ENCODE measurements around the gene PAPPA. TPM values are rescaled to one million over a fixed set of nuclear protein-coding genes. Genes with fewer than 3 reads are reported as not detected.

PAPPA gene
- polyA plus RNA-seq, 2 donors: 0.98 to 1.1 TPM

GRCh38 chr9:116395699-116396037 lies 242.1 kb downstream of the PAPPA start:
- Histone ChIP-seq H3K36me3 (ENCODE audit: control insufficient read depth in 2 of 2, insufficient read depth in 2 of 2, low read length in 1 of 2) (no peaks in the 10 kb centered on the region), H3K27ac (ENCODE audit: low read depth in 2 of 2, low read length in 1 of 2) (no peak overlapping the region), H3K4me3 (ENCODE audit: low read depth in 1 of 2, low read length in 2 of 2) (no peak overlapping the region), H3K4me1 (ENCODE audit: control insufficient read depth in 2 of 2, insufficient read depth in 2 of 2, low read length in 1 of 2) (peaks cover 0 to 5% of the 10 kb centered on the region in 2 donors), H3K27me3 (ENCODE audit: control insufficient read depth in 1 of 2, insufficient read depth in 2 of 2, low read length in 2 of 2) (no peaks in the 10 kb centered on the region), H3K9me3 (ENCODE audit: control insufficient read depth in 2 of 2, insufficient read depth in 1 of 2, low read depth in 1 of 2, low read length in 1 of 2) (no peaks in the 10 kb centered on the region)
- 92 to 98% methylated on average over 3 of the region's 3 CpGs for WGBS, 2 donors

GRCh38 chr9:116403171-116403570 lies 249.6 kb downstream of the PAPPA start:
- Histone ChIP-seq H3K9me3 (ENCODE audit: control insufficient read depth in 2 of 2, insufficient read depth in 1 of 2, low read depth in 1 of 2, low read length in 1 of 2) (no peaks in the 10 kb centered on the region), H3K27ac (ENCODE audit: low read depth in 2 of 2, low read length in 1 of 2) (no peak overlapping the region), H3K36me3 (ENCODE audit: control insufficient read depth in 2 of 2, insufficient read depth in 2 of 2, low read length in 1 of 2) (no peaks in the 10 kb centered on the region), H3K27me3 (ENCODE audit: control insufficient read depth in 1 of 2, insufficient read depth in 2 of 2, low read length in 2 of 2) (no peaks in the 10 kb centered on the region), H3K4me3 (ENCODE audit: low read depth in 1 of 2, low read length in 2 of 2) (no peak overlapping the region), H3K4me1 (ENCODE audit: control insufficient read depth in 2 of 2, insufficient read depth in 2 of 2, low read length in 1 of 2) (no peaks in the 10 kb centered on the region)

- H3K9me3 ChIP-seq (ENCODE audit: control insufficient read depth in 2 of 2, insufficient read depth in 1 of 2, low read depth in 1 of 2, low read length in 1 of 2): no peaks in the 10 kb centered on the region
- H3K27ac ChIP-seq (ENCODE audit: low read depth in 2 of 2, low read length in 1 of 2): no peak overlapping the region
- H3K36me3 ChIP-seq (ENCODE audit: control insufficient read depth in 2 of 2, insufficient read depth in 2 of 2, low read length in 1 of 2): no peaks in the 10 kb centered on the region
- WGBS, 2 donors: 88 to 94% methylated on average over 3 of the region's 3 CpGs
- H3K27me3 ChIP-seq (ENCODE audit: control insufficient read depth in 1 of 2, insufficient read depth in 2 of 2, low read length in 2 of 2): no peaks in the 10 kb centered on the region
- H3K4me3 ChIP-seq (ENCODE audit: low read depth in 1 of 2, low read length in 2 of 2): no peak overlapping the region
- no peaks in the 10 kb centered on the region for H3K4me1 ChIP-seq (ENCODE audit: control insufficient read depth in 2 of 2, insufficient read depth in 2 of 2, low read length in 1 of 2)
Measured at GRCh38 chr9:116404228-116404627, 250.6 kb downstream of the PAPPA start.

GRCh38 chr9:116405321-116405720 lies 251.7 kb downstream of the PAPPA start:
- Histone ChIP-seq H3K9me3 (ENCODE audit: control insufficient read depth in 2 of 2, insufficient read depth in 1 of 2, low read depth in 1 of 2, low read length in 1 of 2) (no peaks in the 10 kb centered on the region), H3K4me3 (ENCODE audit: low read depth in 1 of 2, low read length in 2 of 2) (no peak overlapping the region), H3K27me3 (ENCODE audit: control insufficient read depth in 1 of 2, insufficient read depth in 2 of 2, low read length in 2 of 2) (no peaks in the 10 kb centered on the region), H3K4me1 (ENCODE audit: control insufficient read depth in 2 of 2, insufficient read depth in 2 of 2, low read length in 1 of 2) (no peaks in the 10 kb centered on the region), H3K27ac (ENCODE audit: low read depth in 2 of 2, low read length in 1 of 2) (no peak overlapping the region), H3K36me3 (ENCODE audit: control insufficient read depth in 2 of 2, insufficient read depth in 2 of 2, low read length in 1 of 2) (no peaks in the 10 kb centered on the region)
- 93 to 100% methylated on average over 1 of the region's 1 CpG for WGBS, 2 donors

GRCh38 chr9:116406469-116406868 lies 252.9 kb downstream of the PAPPA start:
- no peaks in the 10 kb centered on the region for H3K36me3 ChIP-seq (ENCODE audit: control insufficient read depth in 2 of 2, insufficient read depth in 2 of 2, low read length in 1 of 2)
- H3K4me1 ChIP-seq (ENCODE audit: control insufficient read depth in 2 of 2, insufficient read depth in 2 of 2, low read length in 1 of 2): no peaks in the 10 kb centered on the region
- no peak overlapping the region for H3K4me3 ChIP-seq (ENCODE audit: low read depth in 1 of 2, low read length in 2 of 2)
- H3K27me3 ChIP-seq (ENCODE audit: control insufficient read depth in 1 of 2, insufficient read depth in 2 of 2, low read length in 2 of 2): no peaks in the 10 kb centered on the region
- 68 to 79% methylated on average over 2 of the region's 2 CpGs for WGBS, 2 donors
- no peaks in the 10 kb centered on the region for H3K9me3 ChIP-seq (ENCODE audit: control insufficient read depth in 2 of 2, insufficient read depth in 1 of 2, low read depth in 1 of 2, low read length in 1 of 2)
- H3K27ac ChIP-seq (ENCODE audit: low read depth in 2 of 2, low read length in 1 of 2): no peak overlapping the region

GRCh38 chr9:116409129-116409528 lies 255.5 kb downstream of the PAPPA start:
- 71 to 78% methylated on average over 2 of the region's 2 CpGs for WGBS, 2 donors
- Histone ChIP-seq H3K27ac (ENCODE audit: low read depth in 2 of 2, low read length in 1 of 2) (no peak overlapping the region), H3K4me3 (ENCODE audit: low read depth in 1 of 2, low read length in 2 of 2) (no peak overlapping the region), H3K36me3 (ENCODE audit: control insufficient read depth in 2 of 2, insufficient read depth in 2 of 2, low read length in 1 of 2) (no peaks in the 10 kb centered on the region), H3K4me1 (ENCODE audit: control insufficient read depth in 2 of 2, insufficient read depth in 2 of 2, low read length in 1 of 2) (no peaks in the 10 kb centered on the region), H3K9me3 (ENCODE audit: control insufficient read depth in 2 of 2, insufficient read depth in 1 of 2, low read depth in 1 of 2, low read length in 1 of 2) (no peaks in the 10 kb centered on the region), H3K27me3 (ENCODE audit: control insufficient read depth in 1 of 2, insufficient read depth in 2 of 2, low read length in 2 of 2) (no peaks in the 10 kb centered on the region)

GRCh38 chr9:116409638-116410037 lies 256.0 kb downstream of the PAPPA start:
- 87 to 88% methylated on average over 6 of the region's 6 CpGs for WGBS, 2 donors
- H3K27ac ChIP-seq (ENCODE audit: low read depth in 2 of 2, low read length in 1 of 2): no peak overlapping the region

GRCh38 chr9:116411506-116411905 lies 257.9 kb downstream of the PAPPA start:
- Histone ChIP-seq H3K36me3 (ENCODE audit: control insufficient read depth in 2 of 2, insufficient read depth in 2 of 2, low read length in 1 of 2) (no peaks in the 10 kb centered on the region), H3K4me1 (ENCODE audit: control insufficient read depth in 2 of 2, insufficient read depth in 2 of 2, low read length in 1 of 2) (no peaks in the 10 kb centered on the region), H3K4me3 (ENCODE audit: low read depth in 1 of 2, low read length in 2 of 2) (no peak overlapping the region), H3K27me3 (ENCODE audit: control insufficient read depth in 1 of 2, insufficient read depth in 2 of 2, low read length in 2 of 2) (no peaks in the 10 kb centered on the region), H3K9me3 (ENCODE audit: control insufficient read depth in 2 of 2, insufficient read depth in 1 of 2, low read depth in 1 of 2, low read length in 1 of 2) (no peaks in the 10 kb centered on the region), H3K27ac (ENCODE audit: low read depth in 2 of 2, low read length in 1 of 2) (no peak overlapping the region)
- 84 to 93% methylated on average over 1 of the region's 1 CpG for WGBS, 2 donors

More at GRCh38 chr9:116409638-116410037, 256.0 kb downstream of the PAPPA start:
- no peaks in the 10 kb centered on the region for H3K36me3 ChIP-seq (ENCODE audit: control insufficient read depth in 2 of 2, insufficient read depth in 2 of 2, low read length in 1 of 2)
- no peak overlapping the region for H3K4me3 ChIP-seq (ENCODE audit: low read depth in 1 of 2, low read length in 2 of 2)
- H3K9me3 ChIP-seq (ENCODE audit: control insufficient read depth in 2 of 2, insufficient read depth in 1 of 2, low read depth in 1 of 2, low read length in 1 of 2): no peaks in the 10 kb centered on the region
- no peaks in the 10 kb centered on the region for H3K27me3 ChIP-seq (ENCODE audit: control insufficient read depth in 1 of 2, insufficient read depth in 2 of 2, low read length in 2 of 2)
- H3K4me1 ChIP-seq (ENCODE audit: control insufficient read depth in 2 of 2, insufficient read depth in 2 of 2, low read length in 1 of 2): no peaks in the 10 kb centered on the region

GRCh38 chr9:116414374-116414773 lies 260.8 kb downstream of the PAPPA start:
- H3K4me3 ChIP-seq (ENCODE audit: low read depth in 1 of 2, low read length in 2 of 2): no peak overlapping the region
- 77 to 78% methylated on average over 2 of the region's 2 CpGs for WGBS, 2 donors
- no peaks in the 10 kb centered on the region for H3K9me3 ChIP-seq (ENCODE audit: control insufficient read depth in 2 of 2, insufficient read depth in 1 of 2, low read depth in 1 of 2, low read length in 1 of 2)
- no peaks in the 10 kb centered on the region for H3K36me3 ChIP-seq (ENCODE audit: control insufficient read depth in 2 of 2, insufficient read depth in 2 of 2, low read length in 1 of 2)
- H3K4me1 ChIP-seq (ENCODE audit: control insufficient read depth in 2 of 2, insufficient read depth in 2 of 2, low read length in 1 of 2): no peaks in the 10 kb centered on the region
- no peak overlapping the region for H3K27ac ChIP-seq (ENCODE audit: low read depth in 2 of 2, low read length in 1 of 2)
- no peaks in the 10 kb centered on the region for H3K27me3 ChIP-seq (ENCODE audit: control insufficient read depth in 1 of 2, insufficient read depth in 2 of 2, low read length in 2 of 2)

- no peaks in the 10 kb centered on the region for H3K9me3 ChIP-seq (ENCODE audit: control insufficient read depth in 2 of 2, insufficient read depth in 1 of 2, low read depth in 1 of 2, low read length in 1 of 2)
- H3K27ac ChIP-seq (ENCODE audit: low read depth in 2 of 2, low read length in 1 of 2): no peak overlapping the region
- H3K4me1 ChIP-seq (ENCODE audit: control insufficient read depth in 2 of 2, insufficient read depth in 2 of 2, low read length in 1 of 2): no peaks in the 10 kb centered on the region
- WGBS, 2 donors: 96 to 97% methylated on average over 1 of the region's 1 CpG
- no peaks in the 10 kb centered on the region for H3K36me3 ChIP-seq (ENCODE audit: control insufficient read depth in 2 of 2, insufficient read depth in 2 of 2, low read length in 1 of 2)
- H3K27me3 ChIP-seq (ENCODE audit: control insufficient read depth in 1 of 2, insufficient read depth in 2 of 2, low read length in 2 of 2): no peaks in the 10 kb centered on the region
- no peak overlapping the region for H3K4me3 ChIP-seq (ENCODE audit: low read depth in 1 of 2, low read length in 2 of 2)
Measured at GRCh38 chr9:116416421-116416820, 262.8 kb downstream of the PAPPA start.

Data from esophagus (tissue), 2 donors.